ENCODE data around the gene CA9. TPM values are rescaled to one million over a fixed set of nuclear protein-coding genes. Genes with fewer than 3 reads are reported as not detected.

The CA9 gene
- total RNA-seq, 4 donors from 2014 or later = 0.82 to 35.4 (median 2.0) TPM; not detected in 1

GRCh38 chr9:35685506-35685905 is 11.8 kb downstream of the CA9 start:
- no peak for TF ChIP-seq CTCF (IDR thresholded peaks at IDR 0.05)
- ATAC-seq (ENCODE audit: low FRiP score) = no peak
- no peak for DNase-seq (ENCODE audit: low spot score)

- no peak for TF ChIP-seq CTCF (IDR thresholded peaks at IDR 0.05)
- ATAC-seq (ENCODE audit: low FRiP score) (no peak), DNase-seq (ENCODE audit: low spot score) (no peak)
Observed at GRCh38 chr9:35686222-35687203, 12.8 kb downstream of the CA9 start.

GRCh38 chr9:35687306-35687705 is 13.6 kb downstream of the CA9 start:
- TF ChIP-seq CTCF (IDR thresholded peaks at IDR 0.05) = no peak
- DNase-seq (ENCODE audit: low spot score) = no peak
- ATAC-seq (ENCODE audit: low FRiP score) = no peak

- DNase-seq (ENCODE audit: low spot score) (no peak), ATAC-seq (ENCODE audit: low FRiP score) (no peak)
- no peak for TF ChIP-seq CTCF (IDR thresholded peaks at IDR 0.05)
Observed at GRCh38 chr9:35687972-35688557, 14.3 kb downstream of the CA9 start.

GRCh38 chr9:35688558-35689541 is 15.1 kb downstream of the CA9 start:
- TF ChIP-seq CTCF (IDR thresholded peaks at IDR 0.05) = no peak
- DNase-seq (ENCODE audit: low spot score) (no peak), ATAC-seq (ENCODE audit: low FRiP score) (peak; percentile 60)

- TF ChIP-seq CTCF (IDR thresholded peaks at IDR 0.05) = no peak
- peak; percentile 30 for ATAC-seq (ENCODE audit: low FRiP score)
- DNase-seq (ENCODE audit: low spot score) = no peak
Observed at GRCh38 chr9:35689542-35690293, 16.0 kb downstream of the CA9 start, which contains the start of gene TPM2. Gene TPM2, minus strand, starts transcription at chr9:35689925. Its CDS starts 108 bp downstream, at chr9:35689817.

Data from omental fat pad (tissue), 4 donors.